NCI-H1417 treated with DMSO at 0.1 percent for 48 hours (cell line): ENCODE data around the gene SASH3.

Source experiments
- DNase-seq: peaks from one replicate; lab custom pipeline; 2025; lab: John Stamatoyannopoulos, UW

The SASH3 gene

DNA sequence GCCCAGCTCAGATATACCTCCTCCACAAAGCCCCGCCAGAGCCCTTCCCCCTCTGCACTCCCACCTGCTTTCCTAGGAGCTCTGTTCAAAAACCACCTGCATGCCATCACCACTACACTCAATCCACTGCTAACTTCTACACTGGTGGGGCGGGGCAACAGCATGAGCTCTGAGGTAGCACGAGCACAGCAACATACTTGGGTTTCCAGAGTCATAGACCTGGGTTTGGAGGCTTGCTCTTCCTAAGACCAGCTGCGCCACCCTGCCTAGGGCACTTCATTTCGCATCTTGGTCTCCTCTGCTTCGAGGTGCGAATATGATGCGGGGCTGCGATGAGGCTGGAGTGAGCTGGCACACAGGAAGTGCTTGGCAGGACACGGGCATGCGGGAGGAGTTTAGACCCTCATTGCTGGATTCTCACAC lies 3.6 kb downstream of the SASH3 start:
- DNase-seq: no peak

GRCh38 chrX:129784371-129784770 lies 4.6 kb downstream of the SASH3 start:
- DNase-seq: no peak

GRCh38 chrX:129785160-129785947 lies 5.6 kb downstream of the SASH3 start:
- no peak for DNase-seq

GRCh38 chrX:129786210-129786651 lies 6.5 kb downstream of the SASH3 start:
- DNase-seq: no peak

- no peak for DNase-seq
Measured at GRCh38 chrX:129787336-129788055, 7.7 kb downstream of the SASH3 start.

GRCh38 chrX:129788527-129788926 lies 8.8 kb downstream of the SASH3 start:
- DNase-seq: no peak

DNA sequence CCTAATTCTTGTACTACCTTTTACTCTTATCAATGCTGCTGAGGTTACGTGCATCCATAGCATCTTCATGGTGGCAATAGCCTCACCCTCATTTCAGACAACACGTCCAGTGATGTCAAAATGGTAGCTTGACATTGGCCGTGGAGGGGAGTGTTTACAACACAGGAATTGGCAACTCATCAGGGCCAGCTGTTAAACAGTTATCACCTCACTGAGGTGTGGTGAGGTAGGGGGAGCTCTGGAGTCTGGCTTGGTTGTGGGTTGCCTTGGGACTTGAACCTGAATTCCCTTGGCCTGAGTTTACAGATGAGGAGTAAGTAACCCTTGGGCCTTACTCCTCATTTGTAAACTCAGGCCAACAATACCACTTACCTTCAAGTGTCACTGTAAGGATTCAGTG lies 10.4 kb downstream of the SASH3 start:
- no peak for DNase-seq

GRCh38 chrX:129790808-129791207 lies 11.1 kb downstream of the SASH3 start:
- no peak for DNase-seq

DNA sequence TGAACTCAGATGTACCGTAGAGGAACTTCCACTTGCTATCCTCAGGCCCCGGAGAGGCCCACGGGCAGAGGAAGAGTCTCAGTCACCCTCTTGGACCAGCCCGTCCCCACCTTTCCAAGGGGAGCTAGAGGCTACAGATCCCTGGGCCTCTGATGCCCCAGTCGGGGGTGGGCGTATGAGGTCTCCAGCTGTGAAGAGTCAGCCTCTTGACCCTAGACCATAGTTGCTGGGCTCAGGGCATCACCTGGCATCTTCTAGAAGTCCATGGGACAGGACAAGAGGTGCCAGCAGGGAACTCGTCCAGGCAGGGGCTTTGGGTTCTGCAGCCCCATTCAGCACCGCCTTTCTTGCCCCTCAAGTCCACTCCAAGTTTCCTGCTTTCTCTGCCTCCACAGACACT lies 11.6 kb downstream of the SASH3 start:
- no peak for DNase-seq

DNA sequence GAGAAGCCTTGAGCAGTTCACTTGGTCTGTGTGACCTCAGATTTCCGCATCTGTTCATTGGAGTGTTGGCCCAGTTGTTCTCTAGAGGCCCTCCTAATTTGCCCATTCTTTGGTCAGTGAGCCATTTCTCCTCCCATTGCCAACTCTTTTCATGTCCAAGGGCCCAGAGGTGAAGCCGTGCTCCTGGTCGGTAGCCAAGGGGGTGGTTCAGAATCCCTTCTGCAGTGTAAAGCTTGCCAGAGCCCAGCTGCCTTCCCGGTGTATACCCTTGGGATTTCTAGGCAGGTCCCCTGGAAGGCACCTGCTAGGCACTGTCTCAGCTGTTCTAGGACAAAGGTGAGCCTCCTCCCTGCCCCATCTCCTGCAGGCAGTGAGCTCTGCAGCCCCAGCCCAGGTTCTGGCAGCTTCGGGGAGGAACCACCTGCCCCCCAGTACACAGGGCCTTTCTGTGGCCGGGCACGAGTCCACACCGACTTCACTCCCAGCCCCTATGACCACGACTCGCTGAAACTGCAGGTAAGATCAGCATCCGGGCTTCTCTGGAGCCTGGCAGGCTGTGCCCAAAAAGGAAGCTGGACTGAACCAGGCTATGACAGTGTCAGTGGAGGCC lies 12.3 kb downstream of the SASH3 start:
- DNase-seq: no peak

GRCh38 chrX:129792586-129793291 lies 13.0 kb downstream of the SASH3 start:
- DNase-seq: no peak

GRCh38 chrX:129793604-129794191 lies 13.9 kb downstream of the SASH3 start:
- DNase-seq: no peak

DNA sequence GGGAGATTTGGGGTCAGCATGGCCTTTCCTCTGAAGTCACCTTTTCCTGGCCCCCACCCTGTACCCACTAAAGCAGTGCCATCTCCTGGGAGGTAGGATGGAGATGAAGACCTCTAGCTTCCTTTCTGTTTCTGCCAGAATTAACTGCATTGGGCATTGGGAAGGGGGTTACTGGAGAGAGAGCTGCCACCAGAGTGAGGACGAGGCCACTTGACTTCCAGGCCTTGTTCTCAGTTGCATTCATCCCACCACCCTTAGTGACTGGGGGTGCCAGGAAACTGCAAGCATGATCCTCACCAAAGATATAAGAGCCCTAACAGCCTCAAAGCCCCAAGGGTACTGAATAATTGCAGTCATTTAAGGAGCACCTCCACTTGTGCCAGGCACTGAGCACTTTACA lies 15.8 kb downstream of the SASH3 start:
- no peak for DNase-seq

GRCh38 chrX:129797251-129797906 lies 17.6 kb downstream of the SASH3 start:
- DNase-seq: no peak

- DNase-seq: no peak
Measured at GRCh38 chrX:129798456-129798855, 18.7 kb downstream of the SASH3 start.

GRCh38 chrX:129798888-129799287 lies 19.1 kb downstream of the SASH3 start:
- DNase-seq: no peak

- DNase-seq: no peak
Measured at GRCh38 chrX:129800186-129800585, 20.4 kb downstream of the SASH3 start.

- no peak for DNase-seq
Measured at GRCh38 chrX:129802863-129803262, 23.1 kb downstream of the SASH3 start.

DNA sequence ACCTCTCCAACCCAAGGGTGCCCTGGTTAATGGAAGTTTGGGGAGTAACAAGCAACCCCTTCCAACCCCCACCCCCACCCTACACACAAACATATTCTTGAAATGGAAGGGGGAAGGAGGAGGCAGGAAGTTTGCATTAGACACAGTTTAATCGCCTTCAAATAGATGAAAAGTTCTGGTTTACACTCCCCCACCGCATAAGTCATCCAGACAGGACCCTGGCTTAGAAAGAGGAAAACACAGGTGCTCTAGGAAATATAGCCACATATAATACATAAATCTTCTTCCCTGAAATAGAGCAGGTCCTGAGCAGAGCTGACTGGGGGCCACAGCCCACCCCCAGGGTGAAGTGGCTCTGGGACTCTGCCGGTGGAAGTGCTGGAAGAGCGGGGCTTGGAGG lies 25.1 kb downstream of the SASH3 start:
- DNase-seq: no peak

DNA sequence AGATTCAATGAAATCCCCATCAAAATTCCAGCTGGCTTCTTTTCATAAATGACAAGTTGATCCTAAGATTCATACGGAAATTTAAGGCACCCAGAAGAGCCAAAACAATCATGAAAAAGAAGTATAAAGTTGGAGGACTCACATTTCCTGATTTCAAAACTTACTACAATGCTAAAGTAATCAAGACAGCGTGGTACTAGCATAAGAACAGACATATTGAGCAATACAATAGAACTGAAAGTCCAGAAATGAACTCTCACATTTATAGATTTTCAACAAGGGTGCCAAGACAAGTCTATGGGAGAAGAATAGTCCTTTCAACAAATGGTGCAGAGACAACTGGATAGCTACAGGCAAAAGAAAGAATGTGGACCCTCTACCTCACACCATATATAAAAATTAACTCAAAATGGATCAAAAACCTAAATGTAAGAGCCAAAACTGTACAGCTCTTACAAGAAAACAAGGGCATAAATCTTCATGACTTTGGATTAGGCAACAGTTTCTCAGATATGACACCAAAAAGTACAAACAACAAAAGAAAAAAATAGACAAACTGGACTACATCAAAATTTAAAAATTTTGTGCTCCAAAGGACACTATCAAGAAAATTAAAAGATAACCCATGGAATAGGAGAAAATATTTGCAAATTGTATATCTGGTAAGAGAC lies 28.5 kb downstream of the SASH3 start:
- no peak for DNase-seq
